Cardiac fibroblast (primary cell): ENCODE measurements around the gene ZNF443.
"Not testable (repeated sequence)": the region's sequence is repeated elsewhere in the genome, so short reads cannot be mapped to it uniquely, and the experiment has no call there.

Source experiments
- DNase-seq, 2 donors: peaks; one replicate each; pipeline versions ENCODE4 v3.0.0 to v3.0.0-alpha.2; 2010; ENCODE audit warnings: low read depth in 2 of 2
- H3K4me3 ChIP-seq, 2 donors: replicated peaks in 1 of 2; 1 replicate in 1 of 2; 2 replicates in 1 of 2; pipeline ENCODE4 v1.5.1; 2011; ENCODE audit warnings: low read depth in 2 of 2, low read length in 2 of 2, mild to moderate bottlenecking in 2 of 2, moderate library complexity in 1 of 2
- CTCF ChIP-seq: IDR thresholded peaks from one replicate; pipeline ENCODE4 v1.5.1; 2011; ENCODE audit warnings: low read depth, mild to moderate bottlenecking, low read length, inconsistent platforms

The ZNF443 gene

GRCh38 chr19:12448808-12449207, 8.0 kb upstream of the ZNF443 start:
- TF ChIP-seq CTCF: no peak
- DNase-seq: no peak
- no peak overlapping the region for H3K4me3 ChIP-seq

- peak; percentile 1 to 11 for DNase-seq
- peak overlapping the region; percentile 78 to 84 for H3K4me3 ChIP-seq
Measured at GRCh38 chr19:12439686-12440540, 908 bp downstream of the ZNF443 start.

GRCh38 chr19:12430726-12431299, 10.0 kb downstream of the ZNF443 start:
- H3K4me3 ChIP-seq, DNase-seq: not testable (repeated sequence)

GRCh38 chr19:12425888-12426274, 14.9 kb downstream of the ZNF443 start:
- no peak for TF ChIP-seq CTCF
- DNase-seq: no peak
- H3K4me3 ChIP-seq: no peak overlapping the region

GRCh38 chr19:12425236-12425887, 15.5 kb downstream of the ZNF443 start:
- no peak for TF ChIP-seq CTCF
- no peak overlapping the region for H3K4me3 ChIP-seq
- DNase-seq: no peak

GRCh38 chr19:12417273-12417672, 23.5 kb downstream of the ZNF443 start:
- DNase-seq, H3K4me3 ChIP-seq: not testable (repeated sequence)

- TF ChIP-seq CTCF: no peak
- no peak overlapping the region for H3K4me3 ChIP-seq
- DNase-seq: no peak
Measured at GRCh38 chr19:12411893-12412292, 28.9 kb downstream of the ZNF443 start.

GRCh38 chr19:12400633-12401502, 40.0 kb downstream of the ZNF443 start, which contains the start of gene ZNF799:
ZNF799 (minus strand) TSS chr19:12401271; CDS start chr19:12401070, 201 bp downstream.
- no peak for TF ChIP-seq CTCF
- peak; percentile 98 to 99 for DNase-seq
- peak within 1 kb of the TSS; percentile 79 to 87 for H3K4me3 ChIP-seq

GRCh38 chr19:12399901-12400632, 40.8 kb downstream of the ZNF443 start:
- peak overlapping the region; percentile 79 to 87 for H3K4me3 ChIP-seq
- DNase-seq: peak in 1 of 2 donors; percentile 10

GRCh38 chr19:12391148-12391547, 49.7 kb downstream of the ZNF443 start:
- DNase-seq, H3K4me3 ChIP-seq: not testable (repeated sequence)
